ENCODE measurements around the gene ZBTB20.

- TF ChIP-seq CTCF (IDR thresholded peaks at IDR 0.05; ENCODE audit: insufficient read depth, low read depth, low read length) (no peak), EZH2 (IDR thresholded peaks at IDR 0.05; ENCODE audit: insufficient read depth, low read length) (no peak)
Measured at GRCh38 chr3:114447950-114448479, 699.1 kb downstream of the ZBTB20 start.
